Chondrocyte (in vitro differentiated cells): ENCODE results near the gene RANGAP1. TPM values are rescaled to one million over a fixed set of nuclear protein-coding genes. Genes with fewer than 3 reads are reported as not detected.

Source experiments
- DNase-seq: peaks from one replicate; pipeline ENCODE4 v3.0.0; 2021; ENCODE audit warnings: mixed read lengths, low spot score
- H3K27ac Mint-ChIP-seq: one replicate; pipeline ENCODE4 v1.8.0; 2021; ENCODE audit warnings: mild to moderate bottlenecking, moderate library complexity, mixed read lengths; ENCODE audit not compliant: unreplicated experiment
- H3K27me3 Mint-ChIP-seq: 2 replicates; pipeline ENCODE4 v1.8.0; 2021; ENCODE audit warnings: low read depth, mixed read lengths
- H3K36me3 Mint-ChIP-seq: 2 replicates; pipeline ENCODE4 v1.8.0; 2021; ENCODE audit warnings: low read depth, mixed read lengths
- H3K4me1 Mint-ChIP-seq: 2 replicates; pipeline ENCODE4 v1.8.0; 2021; ENCODE audit warnings: low read depth, mild to moderate bottlenecking, mixed read lengths
- H3K4me3 Mint-ChIP-seq: one replicate; pipeline ENCODE4 v1.8.0; 2021; ENCODE audit warnings: mild to moderate bottlenecking, moderate library complexity, mixed read lengths; ENCODE audit not compliant: unreplicated experiment
- H3K9me3 Mint-ChIP-seq: 2 replicates; pipeline ENCODE4 v1.8.0; 2021; ENCODE audit warnings: low read depth, mixed read lengths
- microRNA-seq: library from miRNA; unstranded; fragments of <30 nt; microRNA quantifications from one replicate; pipeline ENCODE4 v1.2.0, GENCODE V29; 2020; ENCODE audit warnings: borderline number of aligned reads
- total RNA-seq: library from RNA; stranded (reverse); gene quantifications from 3 replicates; pipeline ENCODE4 v1.2.1, GENCODE V29; 2021
- TF ChIP-seq, protein P1 (sequence below): fragments of 200-600 bp; sonication (generic); IDR thresholded peaks from 2 replicates; pipeline ENCODE4 v1.5.0; 2021; ENCODE audit warnings: antibody characterized with exemption, mild to moderate bottlenecking, moderate library complexity

Gene RANGAP1
- total RNA-seq, 1 donor from 2014 or later, result 35.4 TPM

GRCh38 chr22:41201141-41201540 lies 84.8 kb downstream of the RANGAP1 start:
- Mint-ChIP-seq H3K27me3 (peaks cover 3% of the 10 kb centered on the region), H3K4me3 (no peak overlapping the region), H3K27ac (no peak overlapping the region), H3K36me3 (no peaks in the 10 kb centered on the region), H3K4me1 (peaks cover 28% of the 10 kb centered on the region), H3K9me3 (no peaks in the 10 kb centered on the region)
- TF ChIP-seq, protein P1, sequence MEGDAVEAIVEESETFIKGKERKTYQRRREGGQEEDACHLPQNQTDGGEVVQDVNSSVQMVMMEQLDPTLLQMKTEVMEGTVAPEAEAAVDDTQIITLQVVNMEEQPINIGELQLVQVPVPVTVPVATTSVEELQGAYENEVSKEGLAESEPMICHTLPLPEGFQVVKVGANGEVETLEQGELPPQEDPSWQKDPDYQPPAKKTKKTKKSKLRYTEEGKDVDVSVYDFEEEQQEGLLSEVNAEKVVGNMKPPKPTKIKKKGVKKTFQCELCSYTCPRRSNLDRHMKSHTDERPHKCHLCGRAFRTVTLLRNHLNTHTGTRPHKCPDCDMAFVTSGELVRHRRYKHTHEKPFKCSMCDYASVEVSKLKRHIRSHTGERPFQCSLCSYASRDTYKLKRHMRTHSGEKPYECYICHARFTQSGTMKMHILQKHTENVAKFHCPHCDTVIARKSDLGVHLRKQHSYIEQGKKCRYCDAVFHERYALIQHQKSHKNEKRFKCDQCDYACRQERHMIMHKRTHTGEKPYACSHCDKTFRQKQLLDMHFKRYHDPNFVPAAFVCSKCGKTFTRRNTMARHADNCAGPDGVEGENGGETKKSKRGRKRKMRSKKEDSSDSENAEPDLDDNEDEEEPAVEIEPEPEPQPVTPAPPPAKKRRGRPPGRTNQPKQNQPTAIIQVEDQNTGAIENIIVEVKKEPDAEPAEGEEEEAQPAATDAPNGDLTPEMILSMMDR, result no peak
- DNase-seq, result no peak

DNA sequence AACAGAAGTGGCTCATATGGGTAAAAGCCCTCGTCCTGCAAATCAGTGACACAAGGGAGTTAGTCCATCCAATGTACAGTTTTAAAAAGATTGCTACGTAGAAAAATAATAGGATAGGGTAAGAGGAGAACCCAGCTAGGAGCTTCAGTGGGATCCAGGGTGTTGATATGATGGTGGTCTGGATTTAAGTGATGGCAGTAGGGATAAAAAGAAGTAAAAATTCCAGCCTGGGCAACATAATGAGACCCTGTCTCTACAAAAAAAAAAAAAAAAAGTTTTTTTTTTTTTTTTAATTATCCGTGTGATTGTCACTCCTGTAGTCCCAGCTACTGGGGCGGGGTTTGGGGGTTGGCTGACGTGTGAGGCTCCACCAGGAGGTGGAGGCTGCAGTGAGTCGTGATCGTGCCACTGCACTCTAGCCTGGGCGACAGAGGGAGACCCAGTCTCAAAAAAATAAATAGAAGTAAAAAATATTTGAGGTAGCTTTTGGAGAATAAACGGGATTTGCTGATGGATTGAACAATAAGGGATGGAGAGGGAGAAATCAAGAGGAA lies 87.9 kb downstream of the RANGAP1 start:
- no peaks in the 10 kb centered on the region for H3K9me3 Mint-ChIP-seq
- H3K4me3 Mint-ChIP-seq, result peak overlapping the region; percentile 85
- H3K27me3 Mint-ChIP-seq, result peaks cover 3% of the 10 kb centered on the region
- peaks cover 14% of the 10 kb centered on the region for H3K4me1 Mint-ChIP-seq
- DNase-seq, result no peak
- H3K27ac Mint-ChIP-seq, result peak overlapping the region; percentile 80
- TF ChIP-seq, protein P1, result peak; percentile 28
- H3K36me3 Mint-ChIP-seq, result no peaks in the 10 kb centered on the region

DNA sequence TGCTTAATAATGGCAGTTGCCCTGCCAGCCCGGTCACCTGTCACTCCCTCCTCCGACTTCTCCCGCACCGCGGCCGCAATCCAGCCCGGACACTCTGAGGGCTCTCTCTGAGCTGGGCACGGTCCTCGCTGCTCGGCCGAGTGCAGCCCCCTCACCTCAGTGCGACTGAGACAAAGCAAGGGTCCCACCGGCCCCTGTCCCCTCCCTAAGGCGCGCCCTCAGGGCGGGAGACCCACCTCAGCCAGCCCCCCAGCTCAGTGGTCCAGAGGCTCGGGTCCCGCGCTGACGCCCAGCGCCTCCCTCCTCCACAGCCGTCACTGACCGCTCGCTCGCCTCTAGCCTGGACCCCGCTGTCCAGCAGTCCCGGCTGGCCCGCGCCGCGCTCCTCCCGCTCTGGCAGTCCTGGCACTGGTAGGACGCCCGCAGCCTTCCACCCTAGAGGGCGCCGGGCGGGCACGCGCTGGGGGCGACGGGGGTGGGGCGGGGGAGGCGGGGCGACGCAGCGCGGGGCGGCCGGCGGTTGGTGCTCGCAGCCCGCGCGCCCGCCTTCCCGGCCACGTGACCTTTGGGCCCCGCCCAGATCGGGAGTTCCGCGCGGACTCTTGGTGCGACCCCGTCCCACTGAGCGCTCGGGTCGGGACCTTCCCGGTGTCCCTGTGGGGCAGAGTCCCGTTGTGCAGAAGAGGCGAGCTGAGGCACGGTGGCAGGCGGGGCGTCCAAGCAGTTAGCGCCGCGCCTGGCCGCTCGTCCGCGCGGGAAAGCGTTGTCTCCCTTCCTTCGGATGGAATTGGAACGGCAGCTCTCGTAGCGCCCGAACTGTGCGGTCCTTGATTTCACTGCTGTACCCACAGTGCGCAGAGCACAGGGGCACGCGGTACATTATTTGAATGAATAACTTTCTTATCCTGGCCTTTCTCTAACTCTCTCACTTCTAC lies 88.7 kb downstream of the RANGAP1 start:
- Mint-ChIP-seq H3K36me3 (no peaks in the 10 kb centered on the region), H3K4me1 (peaks cover 14% of the 10 kb centered on the region), H3K27ac (peak overlapping the region; percentile 58), H3K9me3 (no peaks in the 10 kb centered on the region), H3K27me3 (peaks cover 3% of the 10 kb centered on the region), H3K4me3 (peak overlapping the region; percentile 85)
- DNase-seq, result peak; percentile 93
- TF ChIP-seq, protein P1, result peak; percentile 55

Small RNAs within 50 kb of the gene (microRNA-seq; reads per million reads assigned to microRNA genes)
- gene MIR6889, result not detected

Other genes starting within 250 kb of the RANGAP1 start
- 53.1 to 58.1 TPM (median 57.8 TPM) in 3 replicates for gene EP300, start 193.6 kb downstream of the RANGAP1 start, total RNA-seq
- 16.6 to 27.1 TPM (median 17.7 TPM) in 3 replicates for gene L3MBTL2, start 80.9 kb downstream of the RANGAP1 start, total RNA-seq
- gene CHADL, start 45.3 kb downstream of the RANGAP1 start, total RNA-seq, result 0.36 to 1.3 TPM (median 0.39 TPM) in 3 replicates
- gene ZC3H7B, start 15.3 kb upstream of the RANGAP1 start, total RNA-seq, result 54.7 to 73.3 TPM (median 55.8 TPM) in 3 replicates
- 3.2 to 5.9 TPM (median 3.6 TPM) in 3 replicates for gene TEF, start 95.8 kb upstream of the RANGAP1 start, total RNA-seq
- gene TOB2, start 160.6 kb upstream of the RANGAP1 start, total RNA-seq, result 37.7 to 42.0 TPM (median 40.8 TPM) in 3 replicates
- 22.5 to 32.4 TPM (median 26.8 TPM) in 3 replicates for gene PHF5A, start 182.5 kb upstream of the RANGAP1 start, total RNA-seq
- 60.9 to 85.6 TPM (median 62.4 TPM) in 3 replicates for gene ACO2, start 182.9 kb upstream of the RANGAP1 start, total RNA-seq